ENCODE data around the gene TMEM132D. TPM values are rescaled to one million over a fixed set of nuclear protein-coding genes. Genes with fewer than 3 reads are reported as not detected.

The TMEM132D gene
- total and polyA plus RNA-seq, 8 donors, result 0.26 to 2.5 (median 0.88) TPM; not detected in 1

GRCh38 chr12:129084875-129085826 is 818.7 kb downstream of the TMEM132D start:
- H3K9me3 ChIP-seq, result no peaks in the 10 kb centered on the region
- DNase-seq (no peak), ATAC-seq (no peak)
- H3K27ac ChIP-seq, result no peak overlapping the region
- no peaks in the 10 kb centered on the region for H3K4me1 ChIP-seq
- TF ChIP-seq CTCF (IDR thresholded peaks at IDR 0.05), result no peak
- H3K27me3 ChIP-seq, result no peaks in the 10 kb centered on the region
- H3K4me3 ChIP-seq, result no peak overlapping the region
- intact Hi-C loops (cut with DNase I), result no loop called here
- no peaks in the 10 kb centered on the region for H3K36me3 ChIP-seq

- H3K4me1 ChIP-seq, result no peaks in the 10 kb centered on the region
- H3K27ac ChIP-seq, result no peak overlapping the region
- DNase-seq, result no peak
- TF ChIP-seq CTCF (IDR thresholded peaks at IDR 0.05), result no peak
- H3K36me3 ChIP-seq, result no peaks in the 10 kb centered on the region
- no peaks in the 10 kb centered on the region for H3K27me3 ChIP-seq
- ATAC-seq, result no peak
- intact Hi-C loops (cut with DNase I), result no loop called here
- H3K9me3 ChIP-seq, result no peaks in the 10 kb centered on the region
- H3K4me3 ChIP-seq, result no peak overlapping the region
These were observed 820.5 kb downstream of the TMEM132D start for GRCh38 chr12:129083121-129083840.

GRCh38 chr12:129082441-129082840 is 821.4 kb downstream of the TMEM132D start:
- ATAC-seq, result no peak
- Histone ChIP-seq H3K36me3 (no peaks in the 10 kb centered on the region), H3K4me1 (no peaks in the 10 kb centered on the region), H3K27me3 (no peaks in the 10 kb centered on the region), H3K9me3 (no peaks in the 10 kb centered on the region), H3K4me3 (no peak overlapping the region), H3K27ac (no peak overlapping the region)
- TF ChIP-seq CTCF (IDR thresholded peaks at IDR 0.05), result no peak
- intact Hi-C loops (cut with DNase I), result no loop called here
- DNase-seq, result no peak

GRCh38 chr12:129081755-129082250 is 822.0 kb downstream of the TMEM132D start:
- Histone ChIP-seq H3K4me3 (no peak overlapping the region), H3K9me3 (no peaks in the 10 kb centered on the region), H3K27me3 (no peaks in the 10 kb centered on the region), H3K27ac (no peak overlapping the region), H3K4me1 (no peaks in the 10 kb centered on the region), H3K36me3 (no peaks in the 10 kb centered on the region)
- ATAC-seq (no peak), DNase-seq (no peak)
- TF ChIP-seq CTCF (IDR thresholded peaks at IDR 0.05), result no peak
- intact Hi-C loops (cut with DNase I), result no loop called here

GRCh38 chr12:129080821-129081220 is 823.0 kb downstream of the TMEM132D start:
- no peak for TF ChIP-seq CTCF (IDR thresholded peaks at IDR 0.05)
- H3K36me3 ChIP-seq, result no peaks in the 10 kb centered on the region
- DNase-seq (no peak), ATAC-seq (no peak)
- H3K9me3 ChIP-seq, result no peaks in the 10 kb centered on the region
- H3K4me1 ChIP-seq, result no peaks in the 10 kb centered on the region
- H3K4me3 ChIP-seq, result no peak overlapping the region
- H3K27me3 ChIP-seq, result no peaks in the 10 kb centered on the region
- intact Hi-C loops (cut with DNase I), result no loop called here
- no peak overlapping the region for H3K27ac ChIP-seq
